Measurements from ENCODE around the gene CANT1. TPM values are rescaled to one million over a fixed set of nuclear protein-coding genes. Genes with fewer than 3 reads are reported as not detected.

The CANT1 gene
- total RNA-seq, 2 experiments from 2014 or later, result 56.0 to 61.5 TPM

GRCh38 chr17:78985395-78985794, 24.2 kb downstream of the CANT1 start:
- H3K4me3 Mint-ChIP-seq, result no peak overlapping the region
- ATAC-seq (ENCODE audit: low read depth), result no peak
- H3K27ac Mint-ChIP-seq, result no peak overlapping the region
- no peak for DNase-seq
- H3K36me3 Mint-ChIP-seq, result peaks cover 6% of the 10 kb centered on the region
- POLR2A ChIA-PET, result no interaction called here
- H3K4me1 Mint-ChIP-seq, result peaks cover 19% of the 10 kb centered on the region
- H3K9me3 Mint-ChIP-seq, result no peaks in the 10 kb centered on the region
- no peaks in the 10 kb centered on the region for H3K27me3 Mint-ChIP-seq

- POLR2A ChIA-PET, result interaction anchor here (2.1 kb wide), 1 partner anchor 28 kb away, joined by 7 read pairs; the partner anchor contains the start of gene CANT1
- DNase-seq, result no peak
- Mint-ChIP-seq H3K27me3 (no peaks in the 10 kb centered on the region), H3K9me3 (no peaks in the 10 kb centered on the region), H3K36me3 (peaks cover 7% of the 10 kb centered on the region), H3K4me3 (no peak overlapping the region), H3K27ac (no peak overlapping the region), H3K4me1 (peaks cover 20% of the 10 kb centered on the region)
- no peak for ATAC-seq (ENCODE audit: low read depth)
These were observed 28.3 kb downstream of the CANT1 start for GRCh38 chr17:78981010-78981888.

- POLR2A ChIA-PET, result interaction anchor here (1.3 to 2.1 kb wide), 2 partner anchors 27 to 29 kb away, joined by 3 to 7 read pairs; partner anchors contain the start of gene CANT1
- peaks cover 7% of the 10 kb centered on the region for H3K36me3 Mint-ChIP-seq
- H3K4me1 Mint-ChIP-seq, result peaks cover 14% of the 10 kb centered on the region
- no peaks in the 10 kb centered on the region for H3K27me3 Mint-ChIP-seq
- peak overlapping the region; percentile 45 for H3K4me3 Mint-ChIP-seq
- DNase-seq, result no peak
- peak overlapping the region; percentile 95 for H3K27ac Mint-ChIP-seq
- H3K9me3 Mint-ChIP-seq, result no peaks in the 10 kb centered on the region
- no peak for ATAC-seq (ENCODE audit: low read depth)
These were observed 29.0 kb downstream of the CANT1 start for GRCh38 chr17:78980624-78980972.

- peak; percentile 66 for DNase-seq
- Mint-ChIP-seq H3K4me1 (peaks cover 14% of the 10 kb centered on the region), H3K27me3 (no peaks in the 10 kb centered on the region), H3K4me3 (peak within 1 kb of the TSS; percentile 85), H3K27ac (peak within 1 kb of the TSS; percentile 95), H3K36me3 (peaks cover 7% of the 10 kb centered on the region), H3K9me3 (no peaks in the 10 kb centered on the region)
- POLR2A ChIA-PET, result interaction anchor here (0.9 to 2.1 kb wide), 3 partner anchors 9 to 30 kb away, joined by 3 to 7 read pairs (median 5); partner anchors contain the start of gene CANT1
- peak; percentile 89 for ATAC-seq (ENCODE audit: low read depth)
These were observed 29.6 kb downstream of the CANT1 start, which contains the start of gene LGALS3BP for GRCh38 chr17:78979780-78980623. Gene LGALS3BP (minus strand): TSS chr17:78979923. CDS start chr17:78977191, 2,732 bp downstream.

- peaks cover 7% of the 10 kb centered on the region for H3K36me3 Mint-ChIP-seq
- H3K4me1 Mint-ChIP-seq, result peaks cover 14% of the 10 kb centered on the region
- POLR2A ChIA-PET, result no interaction called here
- ATAC-seq (ENCODE audit: low read depth) (no peak), DNase-seq (no peak)
- H3K27me3 Mint-ChIP-seq, result no peaks in the 10 kb centered on the region
- no peaks in the 10 kb centered on the region for H3K9me3 Mint-ChIP-seq
- peak overlapping the region; percentile 95 for H3K27ac Mint-ChIP-seq
- peak overlapping the region; percentile 85 for H3K4me3 Mint-ChIP-seq
These were observed 31.3 kb downstream of the CANT1 start for GRCh38 chr17:78977997-78978973.

GRCh38 chr17:78977681-78977943, 32.0 kb downstream of the CANT1 start:
- POLR2A ChIA-PET, result no interaction called here
- H3K4me1 Mint-ChIP-seq, result peaks cover 14% of the 10 kb centered on the region
- peak overlapping the region; percentile 69 for H3K27ac Mint-ChIP-seq

GRCh38 chr17:78976907-78977680, 32.5 kb downstream of the CANT1 start:
- no peaks in the 10 kb centered on the region for H3K27me3 Mint-ChIP-seq
- H3K4me3 Mint-ChIP-seq, result peak overlapping the region; percentile 85
- POLR2A ChIA-PET, result no interaction called here
- no peak for DNase-seq
- H3K36me3 Mint-ChIP-seq, result peaks cover 7% of the 10 kb centered on the region
- no peaks in the 10 kb centered on the region for H3K9me3 Mint-ChIP-seq
- peak overlapping the region; percentile 69 for H3K27ac Mint-ChIP-seq
- H3K4me1 Mint-ChIP-seq, result peaks cover 14% of the 10 kb centered on the region
- no peak for ATAC-seq (ENCODE audit: low read depth)

More at GRCh38 chr17:78977681-78977943, 32.0 kb downstream of the CANT1 start:
- Mint-ChIP-seq H3K4me3 (peak overlapping the region; percentile 85), H3K27me3 (no peaks in the 10 kb centered on the region), H3K36me3 (peaks cover 7% of the 10 kb centered on the region), H3K9me3 (no peaks in the 10 kb centered on the region)
- DNase-seq (no peak), ATAC-seq (ENCODE audit: low read depth) (no peak)

GRCh38 chr17:78974635-78975591, 34.7 kb downstream of the CANT1 start:
- POLR2A ChIA-PET, result no interaction called here

GRCh38 chr17:78973792-78974520, 35.6 kb downstream of the CANT1 start:
- H3K9me3 Mint-ChIP-seq, result no peaks in the 10 kb centered on the region
- H3K4me1 Mint-ChIP-seq, result peaks cover 13% of the 10 kb centered on the region
- no peak overlapping the region for H3K27ac Mint-ChIP-seq
- DNase-seq (no peak), ATAC-seq (ENCODE audit: low read depth) (no peak)
- H3K36me3 Mint-ChIP-seq, result peaks cover 15% of the 10 kb centered on the region
- no peak overlapping the region for H3K4me3 Mint-ChIP-seq
- POLR2A ChIA-PET, result no interaction called here
- no peaks in the 10 kb centered on the region for H3K27me3 Mint-ChIP-seq

More at GRCh38 chr17:78974635-78975591, 34.7 kb downstream of the CANT1 start:
- peaks cover 15% of the 10 kb centered on the region for H3K36me3 Mint-ChIP-seq
- H3K27ac Mint-ChIP-seq, result no peak overlapping the region
- ATAC-seq (ENCODE audit: low read depth) (no peak), DNase-seq (no peak)
- no peak overlapping the region for H3K4me3 Mint-ChIP-seq
- peaks cover 14% of the 10 kb centered on the region for H3K4me1 Mint-ChIP-seq
- no peaks in the 10 kb centered on the region for H3K9me3 Mint-ChIP-seq
- H3K27me3 Mint-ChIP-seq, result no peaks in the 10 kb centered on the region

- Mint-ChIP-seq H3K9me3 (no peaks in the 10 kb centered on the region), H3K27me3 (no peaks in the 10 kb centered on the region), H3K4me1 (peaks cover 13% of the 10 kb centered on the region), H3K27ac (no peak overlapping the region), H3K4me3 (no peak overlapping the region), H3K36me3 (peaks cover 15% of the 10 kb centered on the region)
- ATAC-seq (ENCODE audit: low read depth) (no peak), DNase-seq (no peak)
- POLR2A ChIA-PET, result no interaction called here
These were observed 36.4 kb downstream of the CANT1 start for GRCh38 chr17:78973196-78973595.

GRCh38 chr17:78972507-78973105, 37.0 kb downstream of the CANT1 start:
- H3K4me1 Mint-ChIP-seq, result peaks cover 10% of the 10 kb centered on the region
- H3K9me3 Mint-ChIP-seq, result no peaks in the 10 kb centered on the region
- ATAC-seq (ENCODE audit: low read depth), result no peak
- H3K4me3 Mint-ChIP-seq, result no peak overlapping the region
- no peak for DNase-seq
- H3K36me3 Mint-ChIP-seq, result peaks cover 12% of the 10 kb centered on the region
- no peak overlapping the region for H3K27ac Mint-ChIP-seq
- POLR2A ChIA-PET, result no interaction called here
- H3K27me3 Mint-ChIP-seq, result no peaks in the 10 kb centered on the region

Data from activated naive CD8-positive, alpha-beta T cell treated with anti-CD3 and anti-CD28 coated beads, Interleukin-2, amount 10 ng/mL, durations not matched to agents 7 days and 5 days (primary cell).